HG03521 (cell line): ENCODE results near the gene RICTOR.

Experiments used
- ATAC-seq: cut with Tn5 transposase; IDR thresholded peaks from one replicate; pipeline ENCODE4 v1.9.1; 2021; ENCODE audit warnings: mild to moderate bottlenecking, moderate library complexity; ENCODE audit not compliant: unreplicated experiment

Gene RICTOR

DNA sequence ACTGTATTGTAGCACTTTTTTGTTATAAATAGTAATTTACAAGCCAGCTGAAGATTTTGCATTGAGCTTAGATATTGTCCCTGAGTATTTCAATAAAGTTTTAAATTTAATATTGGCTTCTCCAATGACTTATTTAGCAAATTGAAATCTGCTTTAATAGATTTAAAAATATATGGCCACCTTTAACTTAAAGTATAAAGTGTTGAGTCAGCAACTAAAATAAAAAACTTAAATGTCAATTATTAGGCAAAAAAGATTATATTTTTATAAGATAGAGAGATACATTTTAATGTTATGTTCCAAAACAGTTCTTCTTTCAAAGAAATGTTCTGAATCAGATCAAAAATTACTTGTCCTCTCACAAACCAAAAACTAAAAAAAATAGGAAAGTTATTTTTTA is 167.7 kb downstream of the RICTOR start:
- ATAC-seq = no peak

DNA sequence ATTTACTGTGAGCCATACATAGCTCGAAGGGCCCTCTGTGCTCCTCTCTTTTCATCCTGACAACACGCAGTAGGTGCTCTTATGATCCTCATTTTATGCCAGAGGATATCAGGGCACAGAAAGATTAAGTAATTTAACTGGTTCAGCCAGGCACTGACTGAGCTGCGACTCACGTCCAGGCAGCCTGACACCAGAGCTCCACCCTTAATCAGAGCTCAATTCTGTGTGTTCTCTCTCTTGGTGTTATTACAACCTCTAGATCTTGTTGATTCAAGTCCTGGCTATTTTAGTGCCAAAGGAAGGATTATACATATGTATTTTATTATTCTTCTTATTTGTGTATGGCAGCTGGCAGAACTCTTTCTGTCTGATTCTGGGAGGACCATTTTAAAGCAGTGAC is 168.7 kb downstream of the RICTOR start:
- ATAC-seq = no peak

DNA sequence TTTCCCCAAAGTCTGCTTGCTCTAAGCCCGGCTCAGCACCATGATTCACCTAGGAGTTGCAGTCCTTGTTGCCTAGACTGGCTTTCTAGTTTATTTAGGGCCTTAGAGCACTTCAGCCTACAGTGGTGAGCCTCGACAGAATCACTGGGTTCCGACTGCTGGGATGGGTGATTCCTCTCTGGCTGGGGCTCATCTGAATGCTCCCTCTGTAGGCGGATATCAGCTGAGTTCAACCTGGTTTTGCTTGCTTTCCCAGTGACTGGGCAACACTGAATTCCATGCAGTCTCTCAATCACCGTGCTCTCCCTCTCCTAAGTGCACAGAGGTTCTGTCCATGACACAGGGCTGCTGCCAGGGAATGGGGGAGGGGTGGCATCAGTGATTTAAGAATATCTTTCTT is 174.3 kb downstream of the RICTOR start:
- ATAC-seq = no peak

DNA sequence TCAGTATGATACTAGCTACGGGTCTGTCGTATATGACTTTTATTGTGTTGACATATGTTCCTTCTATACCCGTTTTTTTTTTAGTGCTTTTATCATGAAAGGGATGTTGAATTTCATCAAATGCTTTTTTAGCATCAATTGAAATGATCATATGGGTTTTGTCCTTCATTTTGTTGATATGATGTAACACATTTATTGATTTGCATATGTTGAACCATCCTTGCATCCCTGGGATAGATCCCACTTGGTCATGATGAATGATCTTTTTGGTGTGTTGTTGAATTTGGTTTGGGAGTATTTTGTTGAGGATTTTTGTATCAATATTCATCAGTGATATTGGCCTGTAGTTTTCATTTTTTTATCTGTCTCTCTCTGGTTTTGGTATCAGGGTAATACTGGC is 177.4 kb downstream of the RICTOR start:
- ATAC-seq = no peak

DNA sequence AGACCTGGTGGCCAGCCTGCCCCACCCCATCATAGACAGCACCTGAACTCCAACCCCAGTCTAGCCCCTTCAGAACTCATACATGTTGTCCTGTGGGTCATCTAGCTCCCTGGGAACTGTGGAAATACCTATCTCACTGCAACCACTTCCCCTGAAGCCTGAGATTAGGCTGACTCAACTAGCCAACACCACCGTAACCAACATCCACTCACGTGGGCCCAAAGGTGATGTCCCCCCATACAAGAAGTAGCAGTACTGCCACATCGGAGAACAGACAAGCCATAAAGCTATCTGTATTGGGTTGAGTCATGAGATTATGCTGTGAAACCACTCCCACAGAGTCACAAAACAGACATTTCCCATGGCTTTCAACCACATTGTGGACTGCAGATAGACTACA is 181.8 kb downstream of the RICTOR start:
- ATAC-seq = no peak

DNA sequence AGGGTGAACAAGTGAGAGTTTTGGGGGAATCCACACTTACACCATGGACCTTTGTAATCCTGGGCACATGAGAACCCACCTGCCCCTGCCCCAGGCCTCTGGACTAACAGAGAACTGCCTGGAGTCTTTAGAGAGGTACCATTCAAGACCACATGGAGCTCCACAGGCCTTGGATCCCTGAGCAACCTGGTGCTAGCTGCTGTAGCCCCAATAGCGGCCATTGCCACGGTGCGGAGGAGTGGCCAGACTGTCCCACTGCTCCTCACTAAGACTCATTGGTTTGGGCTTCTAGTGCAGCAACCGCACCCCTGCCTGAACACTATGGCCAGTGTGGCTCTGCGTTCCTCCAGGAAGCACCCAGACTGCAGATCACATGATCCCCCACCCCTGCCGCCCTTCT is 182.6 kb downstream of the RICTOR start:
- no peak for ATAC-seq

DNA sequence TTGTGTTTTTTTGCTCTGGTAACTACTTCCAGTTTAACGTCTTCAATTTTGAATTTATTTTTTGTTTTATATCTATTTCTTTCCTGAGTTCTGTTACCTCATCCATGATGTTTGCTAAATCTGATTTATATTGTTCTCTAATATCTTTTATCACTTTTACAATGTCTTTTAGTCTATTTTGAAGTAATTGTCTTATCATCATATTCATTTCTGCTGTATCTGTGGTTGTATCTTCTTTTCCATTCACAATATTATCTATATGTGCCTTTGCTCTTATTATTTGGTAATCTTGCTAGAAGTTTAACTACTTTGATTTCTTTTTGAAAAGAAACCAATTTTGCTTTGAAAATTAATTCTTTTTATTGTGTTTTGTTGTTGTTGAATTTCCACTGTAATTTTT is 184.8 kb downstream of the RICTOR start:
- no peak for ATAC-seq

DNA sequence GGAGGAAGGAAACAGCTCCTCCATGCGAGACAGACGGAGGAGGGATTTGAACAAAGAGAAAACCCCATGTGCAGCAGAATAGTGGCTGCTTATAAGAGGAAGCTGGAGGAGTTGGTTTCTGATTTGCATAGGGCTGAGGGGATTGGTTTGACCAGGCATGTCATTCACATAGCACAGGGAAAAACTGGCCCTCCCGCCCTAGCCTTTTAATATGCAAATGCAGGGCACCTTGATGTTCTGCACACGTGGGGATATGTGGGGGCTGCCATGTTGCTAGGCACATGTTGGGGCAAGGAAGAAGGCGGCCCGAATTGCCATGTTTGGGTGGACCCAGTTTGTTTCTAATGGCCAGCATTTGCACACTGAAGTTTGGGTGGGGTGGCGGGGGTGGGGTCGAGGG is 186.2 kb downstream of the RICTOR start:
- ATAC-seq = no peak
